ENCODE measurements around the gene IFNLR1.
A peak's percentile ranks its signal among the peaks of the same experiment; 100 is the strongest.

Gene IFNLR1

GRCh38 chr1:24186993-24187790 lies at the start of gene IFNLR1:
Gene IFNLR1, minus strand, starts transcription at chr1:24187289. Its CDS starts 41 bp downstream, at chr1:24187248.
- Mint-ChIP-seq H3K36me3 (ENCODE audit: low read depth) (no peaks in the 10 kb centered on the region), H3K27me3 (ENCODE audit: low read depth, poor library complexity) (peaks cover 58% of the 10 kb centered on the region), H3K27ac (no peak within 1 kb of the TSS), H3K4me1 (peaks cover 13% of the 10 kb centered on the region), H3K9me3 (no peaks in the 10 kb centered on the region), H3K4me3 (peak within 1 kb of the TSS; percentile 81)
- no peak for TF ChIP-seq CTCF (IDR thresholded peaks at IDR 0.05)
- peak; percentile 63 for DNase-seq

GRCh38 chr1:24235921-24236788 lies 49.1 kb upstream of the IFNLR1 start:
- peak; percentile 12 for DNase-seq
- no peak for TF ChIP-seq CTCF (IDR thresholded peaks at IDR 0.05)
- H3K27ac Mint-ChIP-seq = peak overlapping the region; percentile 5
- peaks cover 7% of the 10 kb centered on the region for H3K9me3 Mint-ChIP-seq
- H3K4me1 Mint-ChIP-seq = peaks cover 28% of the 10 kb centered on the region
- peaks cover 3% of the 10 kb centered on the region for H3K27me3 Mint-ChIP-seq (ENCODE audit: low read depth, poor library complexity)
- peaks cover 4% of the 10 kb centered on the region for H3K36me3 Mint-ChIP-seq (ENCODE audit: low read depth)
- H3K4me3 Mint-ChIP-seq = no peak overlapping the region

- Mint-ChIP-seq H3K4me3 (no peak overlapping the region), H3K27ac (no peak overlapping the region), H3K27me3 (ENCODE audit: low read depth, poor library complexity) (peaks cover 13% of the 10 kb centered on the region), H3K9me3 (peaks cover 7% of the 10 kb centered on the region), H3K36me3 (ENCODE audit: low read depth) (peaks cover 4% of the 10 kb centered on the region), H3K4me1 (peaks cover 28% of the 10 kb centered on the region)
- no peak for TF ChIP-seq CTCF (IDR thresholded peaks at IDR 0.05)
- no peak for DNase-seq
These were observed 46.9 kb upstream of the IFNLR1 start for GRCh38 chr1:24233684-24234600.

- no peak overlapping the region for H3K4me3 Mint-ChIP-seq
- no peak overlapping the region for H3K27ac Mint-ChIP-seq
- H3K9me3 Mint-ChIP-seq = peaks cover 7% of the 10 kb centered on the region
- TF ChIP-seq CTCF (IDR thresholded peaks at IDR 0.05) = no peak
- peaks cover 4% of the 10 kb centered on the region for H3K36me3 Mint-ChIP-seq (ENCODE audit: low read depth)
- no peak for DNase-seq
- peaks cover 12% of the 10 kb centered on the region for H3K4me1 Mint-ChIP-seq
- H3K27me3 Mint-ChIP-seq (ENCODE audit: low read depth, poor library complexity) = peaks cover 16% of the 10 kb centered on the region
These were observed 44.6 kb upstream of the IFNLR1 start for GRCh38 chr1:24231701-24232100.

- Mint-ChIP-seq H3K36me3 (ENCODE audit: low read depth) (no peaks in the 10 kb centered on the region), H3K4me3 (no peak overlapping the region), H3K9me3 (no peaks in the 10 kb centered on the region), H3K4me1 (no peaks in the 10 kb centered on the region), H3K27me3 (ENCODE audit: low read depth, poor library complexity) (peaks cover 16% of the 10 kb centered on the region), H3K27ac (no peak overlapping the region)
- TF ChIP-seq CTCF (IDR thresholded peaks at IDR 0.05) = no peak
- DNase-seq = no peak
These were observed 41.2 kb upstream of the IFNLR1 start for GRCh38 chr1:24228311-24228710.
